Endothelial cell of umbilical vein (primary cell): ENCODE measurements around the gene PLXNB1. TPM values are rescaled to one million over a fixed set of nuclear protein-coding genes. Genes with fewer than 3 reads are reported as not detected.

Experiments used
- BruUV-seq: library from RNA; stranded (reverse); fragments of 400-500 nt; replicated peaks from 2 replicates; lab custom pipeline; 2021; lab: Mats Ljungman, UMichigan
- CTCF ChIA-PET: fragments of 300-600, 350-600 bp; sonication (Branson Sonifier 250); formaldehyde crosslinking; loops from one replicate; lab custom pipeline; 2021; ENCODE audit warnings: antibody characterized with exemption, inconsistent platforms; lab: Charles Lee
- POLR2A ChIA-PET: fragments of 300-600, 350-600 bp; sonication (Branson Sonifier 250); formaldehyde crosslinking; loops from one replicate; lab custom pipeline; 2021; ENCODE audit warnings: antibody characterized with exemption, inconsistent platforms; lab: Charles Lee
- DNase-seq: peaks from one replicate; pipeline ENCODE4 v3.0.0-alpha.2; 2011; ENCODE audit warnings: low read depth, low spot score
- FAIRE-seq: peaks from 2 replicates; lab custom pipeline; 2011; peaks lifted over from hg19 to GRCh38; lab: Jason Lieb, UNC
- H2AFZ ChIP-seq: 2 replicates; pipeline ENCODE4 v1.6.0; 2012; ENCODE audit warnings: low read depth, low read length, control low read depth, inconsistent platforms
- H3K27ac ChIP-seq: 2 replicates; pipeline ENCODE4 v1.5.1; 2011; ENCODE audit warnings: low read depth, mild to moderate bottlenecking, control low read depth, low read length, moderate library complexity; ENCODE audit not compliant: insufficient read depth
- H3K27me3 ChIP-seq, 2 experiments: 2 replicates each; pipeline versions ENCODE4 v1.6.0 to v1.6.1; 2011; ENCODE audit warnings: low read length in 2 of 2, mixed read lengths in 1 of 2; ENCODE audit not compliant: control insufficient read depth in 2 of 2, insufficient read depth in 2 of 2
- H3K36me3 ChIP-seq, 2 experiments: 2 replicates in 1 of 2; 3 replicates in 1 of 2; pipeline ENCODE4 v1.5.1; 2011; ENCODE audit warnings: low read length in 2 of 2, mild to moderate bottlenecking in 1 of 2, moderate library complexity in 1 of 2; ENCODE audit not compliant: control insufficient read depth in 2 of 2, insufficient read depth in 2 of 2; ENCODE audit errors: extremely low read depth in 1 of 2
- H3K4me1 ChIP-seq: 3 replicates; pipeline ENCODE4 v1.5.1; 2011; ENCODE audit warnings: mild to moderate bottlenecking, low read length; ENCODE audit not compliant: control insufficient read depth, insufficient read depth; ENCODE audit errors: extremely low read depth
- H3K4me2 ChIP-seq: 2 replicates; pipeline ENCODE4 v1.6.1; 2011; ENCODE audit warnings: low read length, control low read depth, mixed read lengths; ENCODE audit not compliant: insufficient read depth
- H3K4me3 ChIP-seq, 3 experiments: fragments of 200-600 bp in 1 of 3; sonication (generic), shearing (Covaris generic) in 1 of 3; replicated peaks in 1 of 3; 2 replicates each; pipeline ENCODE4 v1.5.1; 2011 to 2016; ENCODE audit warnings: control low read depth in 3 of 3, low read length in 3 of 3, mild to moderate bottlenecking in 2 of 3, inconsistent platforms in 1 of 3, low read depth in 1 of 3, moderate library complexity in 1 of 3; ENCODE audit not compliant: insufficient read depth in 1 of 3
- H3K79me2 ChIP-seq: 2 replicates; pipeline ENCODE4 v1.6.0; 2012; ENCODE audit warnings: low read length, inconsistent platforms; ENCODE audit not compliant: control insufficient read depth, insufficient read depth
- H3K9ac ChIP-seq: replicated peaks from 2 replicates; pipeline ENCODE3; 2011; ENCODE audit warnings: low read length, control low read depth; ENCODE audit not compliant: insufficient read depth; ENCODE audit errors: extremely low read depth
- H3K9me1 ChIP-seq: replicated peaks from 3 replicates; pipeline ENCODE4 v1.6.0; 2011; ENCODE audit warnings: mild to moderate bottlenecking, low read length; ENCODE audit not compliant: control insufficient read depth, insufficient read depth; ENCODE audit errors: extremely low read depth
- H3K9me3 ChIP-seq: replicated peaks from 2 replicates; pipeline ENCODE4 v1.5.1; 2012; ENCODE audit warnings: low read length, inconsistent platforms; ENCODE audit not compliant: control insufficient read depth, insufficient read depth
- H4K20me1 ChIP-seq: replicated peaks from 2 replicates; pipeline ENCODE3; 2011; ENCODE audit warnings: mild to moderate bottlenecking, low read length; ENCODE audit not compliant: control insufficient read depth, insufficient read depth; ENCODE audit errors: extremely low read depth
- CTCF ChIP-seq, 2 donors: IDR thresholded peaks; 1 replicate in 1 of 2; 2 replicates in 1 of 2; pipeline ENCODE4 v1.5.1; 2011; ENCODE audit warnings: low read length in 2 of 2, mild to moderate bottlenecking in 2 of 2, moderate library complexity in 2 of 2, control low read depth in 1 of 2, inconsistent platforms in 1 of 2, low read depth in 1 of 2; ENCODE audit not compliant: insufficient read depth in 1 of 2; ENCODE audit errors: extremely low read depth in 1 of 2
- EZH2 ChIP-seq: IDR thresholded peaks from 2 replicates; pipeline ENCODE4 v1.6.1; 2012; ENCODE audit warnings: borderline replicate concordance, low read depth, mild to moderate bottlenecking, moderate library complexity, low read length, inconsistent platforms; ENCODE audit not compliant: severe bottlenecking
- FOS ChIP-seq: IDR thresholded peaks from 2 replicates; pipeline ENCODE4 v1.6.1; 2011; ENCODE audit warnings: mild to moderate bottlenecking, low read length, moderate library complexity, borderline replicate concordance; ENCODE audit not compliant: insufficient read depth
- GATA2 ChIP-seq: IDR thresholded peaks from 2 replicates; pipeline ENCODE4 v1.7.0; 2011; ENCODE audit warnings: low read depth, mild to moderate bottlenecking, moderate library complexity, mixed read lengths, low read length; ENCODE audit not compliant: insufficient read length, insufficient read depth
- JUN ChIP-seq: IDR thresholded peaks from 2 replicates; pipeline ENCODE4 v1.6.1; 2011; ENCODE audit warnings: borderline replicate concordance, low read depth; ENCODE audit not compliant: insufficient read length, insufficient read depth
- MAX ChIP-seq: IDR thresholded peaks from 2 replicates; pipeline ENCODE4 v1.6.1; 2011; ENCODE audit not compliant: insufficient read depth, insufficient read length
- MYC ChIP-seq: IDR thresholded peaks from one replicate; pipeline ENCODE4 v1.6.1; 2011; ENCODE audit warnings: mild to moderate bottlenecking, low read depth, low read length
- POLR2A ChIP-seq: IDR thresholded peaks from 2 replicates; pipeline ENCODE4 v1.6.1; 2012; ENCODE audit warnings: low read depth, mild to moderate bottlenecking, control low read depth, low read length
- POLR2AphosphoS5 ChIP-seq: IDR thresholded peaks from 2 replicates; pipeline ENCODE4 v1.6.1; 2012; ENCODE audit warnings: low read depth, mild to moderate bottlenecking, control low read depth, low read length, moderate library complexity; ENCODE audit not compliant: insufficient read depth
- dilution Hi-C: fragments of 300-500 bp; cut with MboI; formaldehyde crosslinking; loops from one replicate; pipeline ENCODE4 v1.15.0; 2019; ENCODE audit warnings: low sequenced_read_pairs; ENCODE audit not compliant: extremely low pct_ligation_motif_present
- intact Hi-C: fragments of 100-400 bp; cut with micrococcal nuclease; formaldehyde crosslinking; loops from one replicate; pipeline ENCODE4 v1.10.0; 2022
- polyA plus RNA-seq, 4 experiments: library from polyadenylated mRNA; depleted of rRNA in 3 of 4; stranded (reverse) in 3 of 4; unstranded in 1 of 4; fragments of >200 nt; gene quantifications; 2 replicates each; pipeline versions ENCODE4 v1.2.1 to v1.2.3, GENCODE V29; 2011 to 2012; ENCODE audit warnings: missing spikeins in 1 of 4
- total RNA-seq: library from RNA; stranded (reverse); gene quantifications from 2 replicates; pipeline ENCODE4 v1.2.3, GENCODE V29; 2021

Gene PLXNB1
- total and polyA plus RNA-seq, 2 donors (not counting 3 experiments of a cell fraction or from before 2014, with no cell fraction given), result 43.1 to 45.2 TPM

- H3K4me3 ChIP-seq, result no peak overlapping the region
- DNase-seq (no peak), FAIRE-seq (no peak)
- H3K36me3 ChIP-seq, result peaks cover 5 to 10% of the 10 kb centered on the region in 2 experiments
- peaks cover 18% of the 10 kb centered on the region for H3K79me2 ChIP-seq
- intact Hi-C loops, result no loop called here
- POLR2A ChIA-PET, result no interaction called here
- H3K4me2 ChIP-seq, result no peak overlapping the region
- no peak for TF ChIP-seq GATA2
- TF ChIP-seq MYC, result no peak
- no peak for TF ChIP-seq POLR2A
- TF ChIP-seq CTCF (IDR thresholded peaks at IDR 0.05; ENCODE audit: extremely low read depth in 1 of 2, insufficient read depth in 1 of 2, low read depth in 1 of 2, low read length in 2 of 2), result no peak
- no peak for TF ChIP-seq EZH2
- no peak for TF ChIP-seq FOS
- no peak for TF ChIP-seq MAX
- TF ChIP-seq POLR2AphosphoS5, result no peak
- no peak for TF ChIP-seq JUN
- no peak overlapping the region for H3K9ac ChIP-seq
- no peaks in the 10 kb centered on the region for H3K27me3 ChIP-seq
- dilution Hi-C loops, result no loop called here
- BruUV-seq, result no TSS peak
- no peak overlapping the region for H2AFZ ChIP-seq
- peaks cover 8% of the 10 kb centered on the region for H3K4me1 ChIP-seq
- no peaks in the 10 kb centered on the region for H4K20me1 ChIP-seq
- H3K9me3 ChIP-seq, result no peaks in the 10 kb centered on the region
- H3K9me1 ChIP-seq, result no peaks in the 10 kb centered on the region
- CTCF ChIA-PET, result interaction anchor here (0.6 to 8.8 kb wide), 3 partner anchors 16 to 221 kb away, joined by 3 to 83 read pairs (median 3); no protein-coding TSS in a partner anchor
- no peak overlapping the region for H3K27ac ChIP-seq
Observed at GRCh38 chr3:48451270-48451669, 21.4 kb upstream of the PLXNB1 start.
